ENCODE measurements around the gene HOXB3. TPM values are rescaled to one million over a fixed set of nuclear protein-coding genes. Genes with fewer than 3 reads are reported as not detected.

HOXB3 gene
- total and polyA plus RNA-seq, 2 of the 13 experiments (the other 11 are each of a cell fraction or from before 2014, with no cell fraction given), result not detected

- H3K4me3 ChIP-seq (replicated peaks in 1 of 3; ENCODE audit: insufficient read depth in 1 of 3, low read depth in 2 of 3, low read length in 3 of 3), result peak overlapping the region in 1 of 3 experiments; percentile 9; a peak in 1 of 6 replicates
- H3K27me3 ChIP-seq (ENCODE audit: control insufficient read depth in 1 of 2, insufficient read depth in 2 of 2, low read length in 2 of 2), result peaks cover 51 to 91% of the 10 kb centered on the region in 2 experiments
- intact Hi-C loops (cut with micrococcal nuclease; ENCODE audit: unreplicated experiment) (loop anchor here (1.0 kb wide), 1 partner anchor 258 kb away; no protein-coding TSS in a partner anchor), in situ Hi-C loops (cut with HindIII; ENCODE audit: extremely low pct_ligation_motif_present, low pct_unique_long_range_greater_than_20kb) (loop anchor here (5.0 kb wide), 1 partner anchor 442 kb away; no protein-coding TSS in a partner anchor)
- H3K9me3 ChIP-seq (ENCODE audit: low read length), result no peaks in the 10 kb centered on the region
- H2AFZ ChIP-seq (ENCODE audit: low read length), result no peak overlapping the region
- ChIA-PET POLR2A (no interaction called here), CTCF (ENCODE audit: low intra/inter-chr PET ratio, low total read pairs) (interaction anchor here (0.8 to 1.9 kb wide), 3 partner anchors 243 to 441 kb away, joined by 3 to 7 read pairs (median 5); no protein-coding TSS in a partner anchor)
- WGBS (ENCODE audit: low lambda C conversion rate), result 35% methylated on average over 21 of the region's 25 CpGs
- TF ChIP-seq KDM2A (CRISPR knock-in tag; IDR thresholded peaks at IDR 0.05; ENCODE audit: borderline replicate concordance, low read depth) (no peak), SYNCRIP (IDR thresholded peaks at IDR 0.05; ENCODE audit: insufficient read depth, low read depth, low read length) (no peak), EZH2 (conservative IDR thresholded peaks at IDR 0.05; ENCODE audit: low read depth, low read length) (peak; percentile 12), ZNF768 (CRISPR knock-in tag; IDR thresholded peaks at IDR 0.05) (0 out of 2 replicates have a peak, but pooled peaks have one; percentile 17), TAF1 (CRISPR knock-in tag; IDR thresholded peaks at IDR 0.05) (no peak)
- ATAC-seq (no peak), FAIRE-seq (no peak), DNase-seq (ENCODE audit: low spot score) (no peak)
- 0 out of 2 replicates have a peak, but pooled peaks cover 6% of the 10 kb centered on the region for H3K4me1 ChIP-seq (ENCODE audit: insufficient read depth, low read length)
- no peaks in the 10 kb centered on the region for H3K36me3 ChIP-seq (replicated peaks in 1 of 2; ENCODE audit: control insufficient read depth in 1 of 2, insufficient read depth in 2 of 2, low read length in 2 of 2)
- H3K9ac ChIP-seq (ENCODE audit: insufficient read depth, low read depth, low read length), result no peak overlapping the region
- no TSS peak for BruUV-seq (replicated peaks)
- peak overlapping the region; percentile 41 for H3K4me2 ChIP-seq (ENCODE audit: low read depth, low read length)
- no peaks in the 10 kb centered on the region for H3K79me2 ChIP-seq (ENCODE audit: insufficient read depth, low read length)
- no peaks in the 10 kb centered on the region; the same call in 1 of the 2 replicates for H4K20me1 ChIP-seq (ENCODE audit: insufficient read depth, low read length)
- no peak overlapping the region for H3K27ac ChIP-seq (ENCODE audit: extremely low read length, insufficient read depth, low read length)
These were observed 4.7 kb upstream of the HOXB3 start for GRCh38 chr17:48594538-48595277.
